GM23248 (cell line): Measurements from ENCODE around the gene MIX23.

Experiments
- EZH2 ChIP-seq: fragments of 200-600 bp; sonication (generic); IDR thresholded peaks from 2 replicates; pipeline ENCODE4 v1.6.1; 2018; ENCODE audit warnings: antibody characterized with exemption, mild to moderate bottlenecking; ENCODE audit not compliant: insufficient read depth, poor library complexity, severe bottlenecking
- EZH2phosphoT487 ChIP-seq: fragments of 200-600 bp; sonication (generic); IDR thresholded peaks from 2 replicates; pipeline ENCODE4 v1.6.1; 2018; ENCODE audit warnings: antibody characterized with exemption, moderate library complexity, mild to moderate bottlenecking, low read depth; ENCODE audit not compliant: insufficient read depth

- TF ChIP-seq EZH2: no peak
- no peak for TF ChIP-seq EZH2phosphoT487
Observed at GRCh38 chr3:122410111-122410510, 27.1 kb upstream of the MIX23 start.
